ENCODE measurements around the gene CYP2C9. TPM values are rescaled to one million over a fixed set of nuclear protein-coding genes. Genes with fewer than 3 reads are reported as not detected.

The CYP2C9 gene
- polyA plus RNA-seq, 1 experiment, result not detected

- ChIA-PET CTCF (no interaction called here), POLR2A (no interaction called here)
- DNase-seq (ENCODE audit: low read depth), result no peak
- Histone ChIP-seq H3K27me3 (ENCODE audit: control insufficient read depth, insufficient read depth, low read length) (no peaks in the 10 kb centered on the region), H3K4me3 (ENCODE audit: low read depth, low read length) (no peak overlapping the region), H3K36me3 (ENCODE audit: control insufficient read depth, insufficient read depth, low read length) (no peaks in the 10 kb centered on the region)
- TF ChIP-seq CTCF (IDR thresholded peaks at IDR 0.05; ENCODE audit: insufficient read depth, low read depth, low read length), result no peak
These were observed 50.7 kb downstream of the CYP2C9 start for GRCh38 chr10:94989192-94989591.

GRCh38 chr10:94991243-94991888 lies 52.9 kb downstream of the CYP2C9 start:
- TF ChIP-seq CTCF (IDR thresholded peaks at IDR 0.05; ENCODE audit: insufficient read depth, low read depth, low read length), result no peak
- Histone ChIP-seq H3K4me3 (ENCODE audit: low read depth, low read length) (no peak overlapping the region), H3K36me3 (ENCODE audit: control insufficient read depth, insufficient read depth, low read length) (no peaks in the 10 kb centered on the region), H3K27me3 (ENCODE audit: control insufficient read depth, insufficient read depth, low read length) (no peaks in the 10 kb centered on the region)
- CTCF ChIA-PET, result no interaction called here
- POLR2A ChIA-PET, result no interaction called here
- DNase-seq (ENCODE audit: low read depth), result no peak

- CTCF ChIA-PET, result no interaction called here
- no peaks in the 10 kb centered on the region for H3K36me3 ChIP-seq (ENCODE audit: control insufficient read depth, insufficient read depth, low read length)
- DNase-seq (ENCODE audit: low read depth), result no peak
- no peaks in the 10 kb centered on the region for H3K27me3 ChIP-seq (ENCODE audit: control insufficient read depth, insufficient read depth, low read length)
- H3K4me3 ChIP-seq (ENCODE audit: low read depth, low read length), result no peak overlapping the region
- TF ChIP-seq CTCF (IDR thresholded peaks at IDR 0.05; ENCODE audit: insufficient read depth, low read depth, low read length), result no peak
- POLR2A ChIA-PET, result no interaction called here
These were observed 54.4 kb downstream of the CYP2C9 start for GRCh38 chr10:94992811-94993210.

- DNase-seq (ENCODE audit: low read depth), result no peak
- no peaks in the 10 kb centered on the region for H3K27me3 ChIP-seq (ENCODE audit: control insufficient read depth, insufficient read depth, low read length)
- CTCF ChIA-PET, result no interaction called here
- no peak overlapping the region for H3K4me3 ChIP-seq (ENCODE audit: low read depth, low read length)
- POLR2A ChIA-PET, result no interaction called here
- no peaks in the 10 kb centered on the region for H3K36me3 ChIP-seq (ENCODE audit: control insufficient read depth, insufficient read depth, low read length)
- no peak for TF ChIP-seq CTCF (IDR thresholded peaks at IDR 0.05; ENCODE audit: insufficient read depth, low read depth, low read length)
These were observed 59.3 kb downstream of the CYP2C9 start for GRCh38 chr10:94997741-94998174.

- Histone ChIP-seq H3K27me3 (ENCODE audit: control insufficient read depth, insufficient read depth, low read length) (no peaks in the 10 kb centered on the region), H3K36me3 (ENCODE audit: control insufficient read depth, insufficient read depth, low read length) (no peaks in the 10 kb centered on the region), H3K4me3 (ENCODE audit: low read depth, low read length) (no peak overlapping the region)
- ChIA-PET CTCF (no interaction called here), POLR2A (no interaction called here)
- DNase-seq (ENCODE audit: low read depth), result no peak
- no peak for TF ChIP-seq CTCF (IDR thresholded peaks at IDR 0.05; ENCODE audit: insufficient read depth, low read depth, low read length)
These were observed 88.0 kb downstream of the CYP2C9 start for GRCh38 chr10:95026461-95026860.
